ENCODE results near the gene LSAMP. TPM values are rescaled to one million over a fixed set of nuclear protein-coding genes. Genes with fewer than 3 reads are reported as not detected.

LSAMP gene
- total and polyA plus RNA-seq, 2 experiments from 2014 or later, result 2.0 to 2.9 TPM

GRCh38 chr3:115823083-115823482, 622.2 kb downstream of the LSAMP start (continued):
- TF ChIP-seq EZH2phosphoT487 (IDR thresholded peaks at IDR 0.05; ENCODE audit: unreplicated experiment) (no peak), REST (IDR thresholded peaks at IDR 0.05; ENCODE audit: unreplicated experiment) (no peak), NANOG (IDR thresholded peaks at IDR 0.05; ENCODE audit: borderline replicate concordance) (no peak), ETS1 (IDR thresholded peaks at IDR 0.05) (no peak)

GRCh38 chr3:115822579-115822978, 622.7 kb downstream of the LSAMP start:
- Mint-ChIP-seq H3K4me1 (no peaks in the 10 kb centered on the region; the same call in 2 of the 3 replicates), H3K27ac (no peak overlapping the region), H3K36me3 (ENCODE audit: low read depth) (no peaks in the 10 kb centered on the region), H3K4me3 (no peak overlapping the region), H3K27me3 (ENCODE audit: insufficient read depth, low read depth, poor library complexity) (peaks cover 4% of the 10 kb centered on the region), H3K9me3 (no peaks in the 10 kb centered on the region)
- H2AFZ ChIP-seq, result no peak overlapping the region
- H3K79me2 ChIP-seq (replicated peaks; ENCODE audit: insufficient read depth), result no peaks in the 10 kb centered on the region
- no peak overlapping the region for H3K27ac ChIP-seq (ENCODE audit: low read depth)
- DNase-seq (ENCODE audit: low spot score) (no peak), ATAC-seq (no peak)
- H3K27me3 ChIP-seq (ENCODE audit: insufficient read depth), result no peaks in the 10 kb centered on the region
- H3K4me1 ChIP-seq (ENCODE audit: insufficient read depth), result no peaks in the 10 kb centered on the region
- H3K9me2 ChIP-seq (ENCODE audit: insufficient read depth), result no peaks in the 10 kb centered on the region
- no peaks in the 10 kb centered on the region for H3K36me3 ChIP-seq (ENCODE audit: insufficient read depth)
- no peaks in the 10 kb centered on the region for H4K20me1 ChIP-seq (replicated peaks; ENCODE audit: insufficient read depth)
- no peaks in the 10 kb centered on the region for H3F3A ChIP-seq (replicated peaks; ENCODE audit: low read depth)
- no peak overlapping the region for H3K4me3 ChIP-seq
- H3K4me2 ChIP-seq, result no peak overlapping the region
- TF ChIP-seq CREB1 (CRISPR knock-in tag; IDR thresholded peaks at IDR 0.05; ENCODE audit: low read depth), result no peak
- no peak for TF ChIP-seq EZH2phosphoT487 (IDR thresholded peaks at IDR 0.05; ENCODE audit: unreplicated experiment)
- no peak for TF ChIP-seq ETS1 (IDR thresholded peaks at IDR 0.05)
- no peak for TF ChIP-seq EZH2 (IDR thresholded peaks at IDR 0.05; ENCODE audit: low read depth, unreplicated experiment)
- TF ChIP-seq REST (IDR thresholded peaks at IDR 0.05; ENCODE audit: unreplicated experiment), result no peak
- no peak for TF ChIP-seq NANOG (IDR thresholded peaks at IDR 0.05; ENCODE audit: borderline replicate concordance)
- TF ChIP-seq POLR2AphosphoS5 (IDR thresholded peaks at IDR 0.05; ENCODE audit: low read depth), result no peak
- TF ChIP-seq JUNB (IDR thresholded peaks at IDR 0.05; ENCODE audit: unreplicated experiment), result no peak
- TF ChIP-seq ZNF462 (CRISPR knock-in tag; IDR thresholded peaks at IDR 0.05), result no peak
